HG03139 (cell line): ENCODE data around the gene CDC42SE1.
"Not testable (repeated sequence)": the region's sequence is repeated elsewhere in the genome, so short reads cannot be mapped to it uniquely, and the experiment has no call there.

Experiments used
- ATAC-seq: cut with Tn5 transposase; IDR thresholded peaks from one replicate; pipeline ENCODE4 v1.9.1; 2021; ENCODE audit not compliant: unreplicated experiment

The CDC42SE1 gene

GRCh38 chr1:151059109-151060006, at the start of gene CDC42SE1:
CDC42SE1 (minus strand) TSS chr1:151059622; CDS start chr1:151055730, 3,892 bp downstream.
- ATAC-seq = peak; percentile 76

- ATAC-seq = no peak
These were observed 48.9 kb upstream of the CDC42SE1 start for GRCh38 chr1:151108331-151108730.

GRCh38 chr1:151106894-151107293, 47.5 kb upstream of the CDC42SE1 start:
- ATAC-seq = no peak

- no peak for ATAC-seq
These were observed 45.2 kb upstream of the CDC42SE1 start for GRCh38 chr1:151104630-151105029.

GRCh38 chr1:151098126-151098525, 38.7 kb upstream of the CDC42SE1 start:
- ATAC-seq = no peak

GRCh38 chr1:151097426-151097825, 38.0 kb upstream of the CDC42SE1 start:
- not testable (repeated sequence) for ATAC-seq

- no peak for ATAC-seq
These were observed 26.6 kb upstream of the CDC42SE1 start for GRCh38 chr1:151085953-151086559.

- no peak for ATAC-seq
These were observed 12.8 kb upstream of the CDC42SE1 start for GRCh38 chr1:151072224-151072623.

GRCh38 chr1:151070474-151071276, 11.3 kb upstream of the CDC42SE1 start, which contains the start of gene GABPB2:
GABPB2 (plus strand) TSS chr1:151070761; CDS start chr1:151088190, 17,429 bp downstream.
- peak; percentile 77 for ATAC-seq

- no peak for ATAC-seq
These were observed 9.7 kb upstream of the CDC42SE1 start for GRCh38 chr1:151069103-151069486.

GRCh38 chr1:151067185-151067584, 7.8 kb upstream of the CDC42SE1 start:
- no peak for ATAC-seq

- no peak for ATAC-seq
These were observed 5.7 kb upstream of the CDC42SE1 start for GRCh38 chr1:151065089-151065645.

GRCh38 chr1:151062741-151063371, 3.4 kb upstream of the CDC42SE1 start:
- no peak for ATAC-seq

- ATAC-seq = no peak
These were observed 2.3 kb upstream of the CDC42SE1 start for GRCh38 chr1:151061704-151062103.

- no peak for ATAC-seq
These were observed 1.4 kb upstream of the CDC42SE1 start for GRCh38 chr1:151060657-151061421.

GRCh38 chr1:151060007-151060656, 710 bp upstream of the CDC42SE1 start, which contains the start of gene MLLT11:
MLLT11 (plus strand) TSS chr1:151060397; CDS start chr1:151067225, 6,828 bp downstream.
- ATAC-seq = no peak

- ATAC-seq = no peak
These were observed 730 bp downstream of the CDC42SE1 start for GRCh38 chr1:151058692-151059091.

GRCh38 chr1:151056149-151056548, 3.3 kb downstream of the CDC42SE1 start:
- no peak for ATAC-seq

- ATAC-seq = no peak
These were observed 3.8 kb downstream of the CDC42SE1 start for GRCh38 chr1:151055581-151055980.
